Measurements from ENCODE around the gene ZNF595.
"Not testable (repeated sequence)": the region's sequence is repeated elsewhere in the genome, so short reads cannot be mapped to it uniquely, and the experiment has no call there.

ZNF595 gene

DNA sequence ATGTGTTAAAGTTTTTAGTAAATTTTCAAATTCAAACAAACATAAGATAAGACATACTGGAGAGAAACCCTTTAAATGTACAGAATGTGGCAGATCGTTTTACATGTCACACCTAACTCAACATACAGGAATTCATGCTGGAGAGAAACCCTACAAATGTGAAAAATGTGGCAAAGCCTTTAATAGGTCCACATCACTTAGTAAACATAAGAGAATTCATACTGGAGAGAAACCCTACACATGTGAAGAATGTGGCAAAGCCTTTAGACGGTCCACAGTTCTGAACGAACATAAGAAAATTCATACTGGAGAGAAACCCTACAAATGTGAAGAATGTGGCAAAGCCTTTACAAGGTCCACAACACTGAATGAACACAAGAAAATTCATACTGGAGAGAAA lies 32.8 kb downstream of the ZNF595 start:
- Histone ChIP-seq H3K4me3 (ENCODE audit: insufficient read depth, low read depth, low read length, poor library complexity, severe bottlenecking) (no peak overlapping the region), H3K9me3 (ENCODE audit: control insufficient read depth, low read length) (peaks cover 46% of the 10 kb centered on the region), H3K27ac (ENCODE audit: insufficient read depth, low read length, poor library complexity, severe bottlenecking) (no peak overlapping the region), H3K36me3 (ENCODE audit: control insufficient read depth, insufficient read depth, low read length) (peaks cover 7% of the 10 kb centered on the region), H3K4me1 (ENCODE audit: control insufficient read depth, insufficient read depth, low read length, poor library complexity, severe bottlenecking) (no peaks in the 10 kb centered on the region), H3K27me3 (replicated peaks; ENCODE audit: control insufficient read depth, insufficient read depth, low read length, poor library complexity, severe bottlenecking) (no peaks in the 10 kb centered on the region)
- DNase-seq, result no peak

DNA sequence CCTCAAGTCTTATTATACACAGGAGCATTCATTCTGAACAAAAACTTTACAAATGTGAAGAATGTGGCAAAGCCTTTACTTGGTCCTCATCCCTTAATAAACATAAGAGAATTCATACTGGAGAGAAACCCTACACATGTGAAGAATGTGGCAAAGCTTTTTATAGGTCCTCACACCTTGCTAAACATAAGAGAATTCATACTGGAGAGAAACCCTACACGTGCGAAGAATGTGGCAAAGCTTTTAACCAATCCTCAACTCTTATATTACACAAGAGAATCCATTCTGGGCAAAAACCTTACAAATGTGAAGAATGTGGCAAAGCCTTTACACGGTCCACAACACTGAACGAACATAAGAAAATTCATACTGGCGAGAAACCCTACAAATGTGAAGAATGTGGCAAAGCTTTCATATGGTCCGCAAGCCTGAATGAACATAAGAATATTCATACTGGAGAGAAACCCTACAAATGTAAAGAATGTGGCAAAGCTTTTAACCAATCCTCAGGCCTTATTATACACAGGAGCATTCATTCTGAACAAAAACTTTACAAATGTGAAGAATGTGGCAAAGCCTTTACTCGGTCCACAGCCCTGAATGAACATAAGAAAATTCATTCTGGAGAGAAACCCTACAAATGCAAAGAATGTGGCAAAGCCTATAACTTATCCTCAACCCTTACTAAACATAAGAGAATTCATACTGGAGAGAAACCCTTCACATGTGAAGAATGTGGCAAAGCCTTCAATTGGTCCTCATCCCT lies 33.6 kb downstream of the ZNF595 start:
- DNase-seq; H3K27ac ChIP-seq (ENCODE audit: insufficient read depth, low read length, poor library complexity, severe bottlenecking); H3K36me3 ChIP-seq (ENCODE audit: control insufficient read depth, insufficient read depth, low read length); H3K4me3 ChIP-seq (ENCODE audit: insufficient read depth, low read depth, low read length, poor library complexity, severe bottlenecking); H3K27me3 ChIP-seq (replicated peaks; ENCODE audit: control insufficient read depth, insufficient read depth, low read length, poor library complexity, severe bottlenecking); H3K4me1 ChIP-seq (ENCODE audit: control insufficient read depth, insufficient read depth, low read length, poor library complexity, severe bottlenecking): not testable (repeated sequence)
- H3K9me3 ChIP-seq (ENCODE audit: control insufficient read depth, low read length), result peaks cover 46% of the 10 kb centered on the region

DNA sequence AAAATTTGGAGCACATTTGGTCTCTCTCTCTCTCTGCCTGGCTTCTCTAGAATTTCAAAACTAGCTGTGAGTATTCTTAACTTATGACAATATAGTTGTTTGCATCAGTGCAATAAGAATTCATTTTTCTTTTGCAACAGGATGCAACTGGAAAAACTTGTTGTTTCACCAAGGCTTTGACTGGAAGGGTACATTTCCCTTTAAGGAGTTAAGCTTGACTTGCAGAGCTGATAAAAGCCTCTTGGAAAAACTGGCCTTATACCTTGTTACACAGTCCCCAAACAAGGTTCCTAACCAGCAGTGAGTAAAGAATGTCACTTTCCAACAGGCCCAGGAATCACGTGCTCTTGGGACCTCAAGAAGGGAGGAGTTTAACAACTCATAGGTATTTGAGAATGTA lies 45.3 kb downstream of the ZNF595 start:
- Histone ChIP-seq H3K27ac (ENCODE audit: insufficient read depth, low read length, poor library complexity, severe bottlenecking) (no peak overlapping the region), H3K27me3 (replicated peaks; ENCODE audit: control insufficient read depth, insufficient read depth, low read length, poor library complexity, severe bottlenecking) (no peaks in the 10 kb centered on the region), H3K36me3 (ENCODE audit: control insufficient read depth, insufficient read depth, low read length) (no peaks in the 10 kb centered on the region), H3K4me3 (ENCODE audit: insufficient read depth, low read depth, low read length, poor library complexity, severe bottlenecking) (no peak overlapping the region), H3K9me3 (ENCODE audit: control insufficient read depth, low read length) (peaks cover 30% of the 10 kb centered on the region), H3K4me1 (ENCODE audit: control insufficient read depth, insufficient read depth, low read length, poor library complexity, severe bottlenecking) (no peaks in the 10 kb centered on the region)
- DNase-seq, result no peak

DNA sequence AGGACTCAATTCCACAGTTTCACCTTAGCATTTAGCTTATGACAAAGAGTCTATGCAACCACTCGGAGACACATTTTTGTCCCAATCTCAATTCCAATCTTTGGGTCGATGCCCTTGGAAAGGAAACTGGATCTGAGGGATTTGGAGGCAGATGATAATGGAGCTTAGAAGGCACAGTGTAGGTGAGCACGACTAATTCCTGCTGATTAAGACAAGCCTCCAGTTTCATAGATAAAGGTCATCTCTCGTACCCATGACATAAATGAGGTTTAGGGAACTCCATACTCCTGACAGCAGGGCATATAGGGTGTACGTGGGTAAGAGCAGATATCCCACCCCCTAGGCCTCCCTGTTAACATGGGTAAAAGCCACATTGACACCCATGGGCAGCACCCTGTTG lies 46.7 kb downstream of the ZNF595 start:
- Histone ChIP-seq H3K4me1 (ENCODE audit: control insufficient read depth, insufficient read depth, low read length, poor library complexity, severe bottlenecking) (no peaks in the 10 kb centered on the region), H3K4me3 (ENCODE audit: insufficient read depth, low read depth, low read length, poor library complexity, severe bottlenecking) (no peak overlapping the region), H3K9me3 (ENCODE audit: control insufficient read depth, low read length) (peaks cover 25% of the 10 kb centered on the region), H3K27ac (ENCODE audit: insufficient read depth, low read length, poor library complexity, severe bottlenecking) (no peak overlapping the region), H3K27me3 (replicated peaks; ENCODE audit: control insufficient read depth, insufficient read depth, low read length, poor library complexity, severe bottlenecking) (no peaks in the 10 kb centered on the region), H3K36me3 (ENCODE audit: control insufficient read depth, insufficient read depth, low read length) (no peaks in the 10 kb centered on the region)
- no peak for DNase-seq

DNA sequence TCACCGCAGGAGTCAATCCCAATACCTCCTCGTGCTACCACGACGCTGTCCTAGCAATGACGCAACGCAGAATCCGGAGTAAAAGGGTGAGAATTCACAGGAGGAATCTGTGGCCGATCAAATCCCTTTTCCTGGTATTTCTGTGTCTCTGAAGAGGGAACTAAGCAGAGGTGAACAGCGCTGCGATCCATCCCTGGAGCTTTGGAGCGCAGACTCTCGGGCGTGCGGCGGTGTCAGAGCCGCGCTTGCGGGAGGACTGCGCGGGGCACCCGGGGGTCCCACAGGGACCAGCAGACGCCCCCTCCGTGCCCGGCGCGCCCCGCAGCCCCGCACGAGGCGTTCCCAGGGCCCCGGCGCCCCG lies 53.9 kb downstream of the ZNF595 start:
- H3K27me3 ChIP-seq (replicated peaks; ENCODE audit: control insufficient read depth, insufficient read depth, low read length, poor library complexity, severe bottlenecking), result peaks cover 19% of the 10 kb centered on the region
- no peak overlapping the region for H3K27ac ChIP-seq (ENCODE audit: insufficient read depth, low read length, poor library complexity, severe bottlenecking)
- H3K9me3 ChIP-seq (ENCODE audit: control insufficient read depth, low read length), result peaks cover 17% of the 10 kb centered on the region
- no peaks in the 10 kb centered on the region for H3K4me1 ChIP-seq (ENCODE audit: control insufficient read depth, insufficient read depth, low read length, poor library complexity, severe bottlenecking)
- no peak for DNase-seq
- H3K36me3 ChIP-seq (ENCODE audit: control insufficient read depth, insufficient read depth, low read length), result no peaks in the 10 kb centered on the region
- H3K4me3 ChIP-seq (ENCODE audit: insufficient read depth, low read depth, low read length, poor library complexity, severe bottlenecking), result no peak overlapping the region

DNA sequence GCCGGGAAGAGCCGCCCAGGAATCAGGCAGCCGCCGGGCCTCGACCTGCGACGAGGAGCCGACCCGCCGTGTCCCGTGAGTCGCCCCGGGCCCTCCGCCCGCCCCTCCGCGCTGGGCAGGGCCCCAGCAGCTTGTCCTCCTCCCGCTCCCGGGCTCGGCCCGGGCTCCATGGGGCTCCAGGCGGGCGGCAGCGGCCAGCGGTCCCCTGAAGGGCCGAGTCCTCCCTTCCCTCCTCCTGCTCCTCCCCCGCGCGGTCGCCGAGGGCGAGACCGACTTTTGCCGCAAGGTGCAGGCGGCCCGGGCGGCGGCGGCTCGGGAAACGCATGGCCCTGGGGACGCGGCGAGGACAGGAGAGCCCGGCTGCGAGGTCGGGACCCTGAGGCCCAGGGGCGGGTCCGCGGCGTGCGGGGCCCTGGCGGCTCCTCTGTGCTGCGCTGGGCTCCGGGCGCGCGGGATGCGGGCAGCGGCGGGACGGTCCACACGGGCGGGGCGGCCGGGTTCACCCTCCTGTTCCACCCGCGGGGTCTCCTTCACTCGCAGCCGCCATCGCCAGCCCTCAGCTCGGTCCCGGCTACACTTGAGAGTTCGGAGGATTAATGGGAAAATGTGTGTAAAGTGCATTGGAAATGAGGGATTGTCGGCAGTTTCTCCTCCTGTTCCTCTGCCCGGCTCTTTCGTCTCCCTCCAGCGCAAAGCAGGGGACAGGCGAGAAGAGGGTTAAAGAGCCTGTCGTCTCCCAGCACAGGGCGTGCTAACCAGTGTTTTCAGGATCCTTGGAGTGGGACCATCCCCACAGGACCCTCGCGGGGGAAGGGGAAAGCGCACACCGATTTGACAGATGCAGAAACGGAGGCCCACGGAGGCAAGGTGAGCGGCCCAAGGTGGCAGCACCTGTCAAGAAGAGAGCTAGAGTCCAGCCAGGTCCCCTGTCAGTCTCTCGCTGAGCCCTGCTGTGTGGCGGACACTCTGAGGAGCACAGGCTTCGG lies 54.6 kb downstream of the ZNF595 start:
- peaks cover 13% of the 10 kb centered on the region for H3K9me3 ChIP-seq (ENCODE audit: control insufficient read depth, low read length)
- no peak for DNase-seq
- peaks cover 19% of the 10 kb centered on the region for H3K27me3 ChIP-seq (replicated peaks; ENCODE audit: control insufficient read depth, insufficient read depth, low read length, poor library complexity, severe bottlenecking)

DNA sequence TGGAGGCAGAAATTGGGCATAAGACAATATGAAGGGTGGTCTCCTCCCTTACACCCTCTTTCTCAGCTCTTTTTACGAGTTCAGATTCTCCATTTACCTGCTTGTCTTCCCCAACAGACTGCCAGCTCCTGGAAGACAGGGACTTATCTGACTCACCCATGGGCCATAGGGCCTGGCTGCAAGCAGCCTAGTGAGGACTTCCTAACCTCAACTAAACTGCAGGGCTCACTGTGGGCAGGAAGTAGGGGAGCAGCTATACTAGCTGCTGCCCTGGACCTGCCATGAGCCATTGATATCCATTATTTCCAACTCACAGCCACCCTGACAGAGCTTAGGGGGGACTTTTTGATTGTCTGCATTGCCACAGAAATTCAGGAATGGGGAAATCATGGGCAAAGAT lies 59.6 kb downstream of the ZNF595 start:
- H3K27ac ChIP-seq (ENCODE audit: insufficient read depth, low read length, poor library complexity, severe bottlenecking), result no peak overlapping the region
- H3K4me3 ChIP-seq (ENCODE audit: insufficient read depth, low read depth, low read length, poor library complexity, severe bottlenecking), result no peak overlapping the region
- no peaks in the 10 kb centered on the region for H3K36me3 ChIP-seq (ENCODE audit: control insufficient read depth, insufficient read depth, low read length)
- DNase-seq, result no peak
- peaks cover 7% of the 10 kb centered on the region for H3K9me3 ChIP-seq (ENCODE audit: control insufficient read depth, low read length)
- H3K27me3 ChIP-seq (replicated peaks; ENCODE audit: control insufficient read depth, insufficient read depth, low read length, poor library complexity, severe bottlenecking), result peaks cover 15% of the 10 kb centered on the region
- no peaks in the 10 kb centered on the region for H3K4me1 ChIP-seq (ENCODE audit: control insufficient read depth, insufficient read depth, low read length, poor library complexity, severe bottlenecking)

More for the DNA sequence above, 54.6 kb downstream of the ZNF595 start:
- H3K4me3 ChIP-seq (ENCODE audit: insufficient read depth, low read depth, low read length, poor library complexity, severe bottlenecking), result no peak overlapping the region
- no peak overlapping the region for H3K27ac ChIP-seq (ENCODE audit: insufficient read depth, low read length, poor library complexity, severe bottlenecking)
- no peaks in the 10 kb centered on the region for H3K36me3 ChIP-seq (ENCODE audit: control insufficient read depth, insufficient read depth, low read length)
- no peaks in the 10 kb centered on the region for H3K4me1 ChIP-seq (ENCODE audit: control insufficient read depth, insufficient read depth, low read length, poor library complexity, severe bottlenecking)

DNA sequence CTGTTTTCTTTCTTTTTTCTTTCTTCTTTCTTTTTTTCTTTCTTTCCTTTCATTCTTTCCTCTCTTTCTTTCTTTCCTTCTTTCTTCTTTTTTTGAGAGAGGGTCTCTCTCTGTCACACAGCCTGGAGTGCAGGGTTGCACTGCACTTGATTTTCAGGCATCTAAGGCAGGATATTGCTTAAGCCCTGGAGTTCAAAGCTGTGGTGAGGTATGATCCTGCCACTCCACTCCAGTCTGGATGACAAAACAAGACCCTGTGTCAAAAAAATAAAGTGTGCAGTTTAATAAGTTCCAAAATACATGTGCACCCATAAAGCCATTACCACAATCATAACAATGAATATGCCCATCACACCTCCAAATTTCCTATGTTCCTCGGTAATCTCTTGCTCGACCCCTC lies 60.6 kb downstream of the ZNF595 start:
- Histone ChIP-seq H3K27me3 (replicated peaks; ENCODE audit: control insufficient read depth, insufficient read depth, low read length, poor library complexity, severe bottlenecking) (peaks cover 10% of the 10 kb centered on the region), H3K36me3 (ENCODE audit: control insufficient read depth, insufficient read depth, low read length) (no peaks in the 10 kb centered on the region), H3K27ac (ENCODE audit: insufficient read depth, low read length, poor library complexity, severe bottlenecking) (no peak overlapping the region), H3K4me3 (ENCODE audit: insufficient read depth, low read depth, low read length, poor library complexity, severe bottlenecking) (no peak overlapping the region), H3K9me3 (ENCODE audit: control insufficient read depth, low read length) (peaks cover 7% of the 10 kb centered on the region), H3K4me1 (ENCODE audit: control insufficient read depth, insufficient read depth, low read length, poor library complexity, severe bottlenecking) (no peaks in the 10 kb centered on the region)
- DNase-seq, result no peak

DNA sequence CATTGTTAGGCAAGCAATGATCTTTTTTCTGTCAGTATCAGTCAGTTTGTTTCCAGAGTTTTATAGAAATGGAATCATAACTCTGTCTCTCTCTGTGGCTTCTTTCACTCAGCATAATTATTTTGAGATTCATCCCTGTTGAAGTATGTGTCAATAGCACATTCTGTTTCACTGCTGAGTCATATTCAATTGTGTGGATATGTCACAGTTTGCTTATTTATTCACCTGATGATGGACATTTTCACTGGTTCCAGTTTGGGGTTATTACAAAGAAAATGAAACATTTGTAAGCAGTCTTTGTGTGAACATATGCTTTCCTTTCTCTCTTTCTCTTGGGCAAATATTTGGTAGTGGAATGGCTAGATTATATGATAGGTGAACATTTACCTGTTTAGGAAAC lies 61.0 kb downstream of the ZNF595 start:
- no peak for DNase-seq
- Histone ChIP-seq H3K27me3 (replicated peaks; ENCODE audit: control insufficient read depth, insufficient read depth, low read length, poor library complexity, severe bottlenecking) (peaks cover 5% of the 10 kb centered on the region), H3K4me3 (ENCODE audit: insufficient read depth, low read depth, low read length, poor library complexity, severe bottlenecking) (no peak overlapping the region), H3K27ac (ENCODE audit: insufficient read depth, low read length, poor library complexity, severe bottlenecking) (no peak overlapping the region), H3K36me3 (ENCODE audit: control insufficient read depth, insufficient read depth, low read length) (no peaks in the 10 kb centered on the region), H3K4me1 (ENCODE audit: control insufficient read depth, insufficient read depth, low read length, poor library complexity, severe bottlenecking) (no peaks in the 10 kb centered on the region), H3K9me3 (ENCODE audit: control insufficient read depth, low read length) (peaks cover 3% of the 10 kb centered on the region)

DNA sequence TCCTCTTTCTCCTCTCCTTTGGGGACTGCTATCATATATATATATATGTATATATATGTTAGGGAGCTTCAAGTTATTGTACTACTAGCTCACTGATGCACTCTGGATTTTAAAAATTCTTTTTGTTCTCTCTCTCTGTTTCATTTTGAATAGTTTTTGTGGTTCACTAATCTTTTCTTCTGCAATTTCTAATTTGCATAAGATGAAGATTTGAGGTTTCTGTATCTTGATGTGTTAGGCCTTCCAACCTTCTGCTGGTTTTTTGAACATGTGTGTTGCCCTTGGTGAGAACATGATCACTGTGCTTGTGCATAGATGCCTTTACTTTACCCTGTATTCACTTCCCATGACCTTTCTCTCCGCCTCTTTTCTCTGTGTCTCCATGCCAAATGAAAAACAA lies 63.4 kb downstream of the ZNF595 start:
- Histone ChIP-seq H3K27me3 (replicated peaks; ENCODE audit: control insufficient read depth, insufficient read depth, low read length, poor library complexity, severe bottlenecking) (no peaks in the 10 kb centered on the region), H3K9me3 (ENCODE audit: control insufficient read depth, low read length) (no peaks in the 10 kb centered on the region), H3K4me1 (ENCODE audit: control insufficient read depth, insufficient read depth, low read length, poor library complexity, severe bottlenecking) (peaks cover 4% of the 10 kb centered on the region), H3K4me3 (ENCODE audit: insufficient read depth, low read depth, low read length, poor library complexity, severe bottlenecking) (no peak overlapping the region), H3K36me3 (ENCODE audit: control insufficient read depth, insufficient read depth, low read length) (no peaks in the 10 kb centered on the region), H3K27ac (ENCODE audit: insufficient read depth, low read length, poor library complexity, severe bottlenecking) (no peak overlapping the region)
- DNase-seq, result no peak
